AML-193 (cell line): ENCODE measurements around the gene GPD2.

Source experiments
- DNase-seq, 2 experiments: peaks; one replicate each; lab custom pipeline; 2025; lab: John Stamatoyannopoulos, UW

Gene GPD2

DNA sequence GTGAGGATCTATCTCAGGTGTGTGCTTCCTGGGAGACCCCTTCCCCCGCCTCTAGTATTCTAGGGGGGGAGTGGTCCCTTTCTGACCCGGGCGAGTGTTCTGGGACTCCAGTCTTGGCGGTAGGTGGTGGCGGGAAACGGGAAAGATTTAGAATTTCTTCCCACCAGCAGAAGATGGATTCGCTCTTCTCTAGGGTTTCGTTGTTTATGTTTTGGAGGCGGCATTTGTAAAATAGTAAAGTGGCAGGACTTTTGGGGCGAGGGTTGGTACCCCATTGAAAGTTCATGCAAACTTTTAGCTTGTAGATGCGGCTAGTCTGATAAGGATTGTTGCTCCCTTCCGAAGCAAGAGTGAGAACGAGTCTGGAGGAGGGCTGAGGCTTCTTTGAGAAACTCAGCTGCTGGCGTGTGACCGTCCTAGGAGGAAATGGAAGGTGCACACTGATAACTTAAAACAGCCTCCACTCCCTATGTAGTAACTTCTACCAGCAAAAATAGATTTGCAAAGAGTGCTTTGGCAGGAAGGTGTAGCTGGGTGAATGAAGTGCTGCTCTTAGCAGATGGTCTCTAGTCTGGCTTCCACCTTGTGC, 412 bp downstream of the GPD2 start:
- DNase-seq: no peak

DNA sequence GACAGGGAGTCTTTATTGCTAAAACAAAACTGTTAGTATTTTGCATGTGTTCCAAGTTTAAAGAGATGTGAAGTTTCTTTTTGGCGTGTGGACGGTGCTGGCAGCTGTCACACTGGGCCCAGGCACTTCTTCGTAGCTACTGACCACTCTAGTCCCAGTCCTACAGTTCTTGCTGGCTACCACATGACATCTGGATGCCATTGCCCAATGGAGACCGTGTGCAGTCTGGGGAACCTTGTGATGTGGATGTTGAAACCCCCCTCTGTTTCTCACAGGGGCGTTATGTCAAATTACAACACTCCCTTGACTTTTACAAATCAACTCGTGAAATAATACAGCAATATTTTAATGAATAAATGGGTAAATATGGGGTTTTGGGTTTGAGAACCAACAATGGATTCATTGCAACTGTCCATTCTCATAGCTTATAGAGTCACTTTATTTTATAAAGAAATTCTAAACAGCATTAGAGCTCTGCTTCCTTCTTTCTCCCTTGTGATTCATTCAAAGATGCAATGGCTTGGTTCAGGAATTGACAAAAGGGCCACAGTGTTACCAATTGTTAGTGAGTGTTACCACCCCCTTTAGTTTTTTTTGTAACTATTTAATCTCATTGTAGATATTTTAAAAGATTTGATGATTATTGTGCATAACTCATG, 1.2 kb downstream of the GPD2 start:
- DNase-seq: peak; percentile 75 to 87

- no peak for DNase-seq
Measured at GRCh38 chr2:156437931-156438410, 1.8 kb downstream of the GPD2 start.

DNA sequence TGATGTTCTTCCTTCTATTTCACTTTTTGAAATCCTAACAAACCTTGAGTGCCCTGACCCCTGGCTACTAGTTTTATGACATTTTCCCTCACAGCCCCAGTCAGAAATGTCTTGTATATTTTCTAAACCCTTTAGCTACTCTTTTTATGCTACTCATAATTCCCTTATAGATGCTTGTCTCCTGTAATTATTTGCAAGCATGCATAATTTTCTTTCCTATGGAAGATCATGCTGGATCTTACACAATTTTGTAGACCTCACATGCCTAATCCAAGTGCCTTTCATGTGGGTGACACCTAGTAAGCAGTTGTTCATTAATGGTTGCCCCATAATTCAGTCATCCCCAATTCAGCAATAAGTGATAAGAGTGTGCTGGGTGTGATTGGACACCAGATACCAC, 6.9 kb downstream of the GPD2 start:
- no peak for DNase-seq

GRCh38 chr2:156445296-156446220, 9.4 kb downstream of the GPD2 start:
- no peak for DNase-seq

DNA sequence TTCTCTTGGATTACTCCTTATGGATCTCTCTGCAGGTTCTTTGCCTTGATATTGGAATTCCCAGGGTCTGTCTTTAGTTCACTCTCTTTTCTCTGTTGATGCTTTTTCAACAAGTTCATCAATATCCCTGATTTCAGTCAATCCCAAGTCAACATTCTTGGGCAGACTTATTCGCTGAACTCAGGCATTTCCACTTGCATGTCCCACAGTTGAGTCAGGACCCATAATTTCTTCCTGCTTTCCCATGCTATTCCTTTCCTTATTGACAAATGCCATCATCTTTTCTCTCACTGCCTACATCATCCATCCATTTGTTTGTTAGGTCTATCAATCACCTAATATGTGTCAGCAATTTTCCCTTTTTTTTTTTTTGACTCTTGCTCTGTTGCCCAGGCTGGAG, 11.6 kb downstream of the GPD2 start:
- no peak for DNase-seq

DNA sequence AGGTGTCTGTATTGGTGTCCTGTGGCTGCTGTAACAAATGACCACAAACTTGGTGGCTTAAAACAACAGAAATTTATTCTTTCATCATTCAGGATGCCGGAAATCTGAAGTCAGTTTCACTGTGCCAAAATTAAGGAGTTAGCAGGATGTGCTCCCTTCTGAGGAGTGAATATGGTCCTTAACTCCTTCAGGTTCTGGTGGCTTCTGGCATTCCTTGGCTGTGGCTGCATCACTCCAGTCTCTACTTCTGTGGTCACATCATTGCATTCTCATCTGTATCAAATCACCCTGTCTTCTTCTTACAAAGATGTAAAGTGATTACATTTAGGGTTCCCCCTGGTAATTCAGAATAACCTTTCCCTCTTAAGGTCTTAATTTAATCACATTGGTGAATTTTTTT, 12.6 kb downstream of the GPD2 start:
- no peak for DNase-seq

DNA sequence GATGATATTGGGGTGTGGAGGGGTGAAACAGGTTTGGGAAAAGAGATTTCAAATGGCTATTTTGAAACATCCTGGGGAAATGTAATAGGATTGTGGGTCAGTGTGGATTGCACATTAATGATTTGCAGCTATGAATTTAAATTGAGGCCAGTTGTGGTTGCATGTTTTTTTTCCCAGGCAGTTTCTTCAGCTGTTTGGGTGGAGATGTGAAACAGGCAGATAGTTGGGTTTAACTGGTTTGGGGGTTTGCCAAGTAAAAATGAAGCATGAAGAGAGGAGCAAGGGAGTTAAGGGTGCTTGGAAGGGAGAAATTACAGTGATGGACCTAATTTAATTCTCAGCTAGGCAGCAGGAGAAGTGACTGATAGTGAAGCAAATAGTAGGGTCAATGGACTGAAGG, 16.8 kb downstream of the GPD2 start:
- no peak for DNase-seq

- DNase-seq: no peak
Measured at GRCh38 chr2:156455361-156455975, 19.3 kb downstream of the GPD2 start.

DNA sequence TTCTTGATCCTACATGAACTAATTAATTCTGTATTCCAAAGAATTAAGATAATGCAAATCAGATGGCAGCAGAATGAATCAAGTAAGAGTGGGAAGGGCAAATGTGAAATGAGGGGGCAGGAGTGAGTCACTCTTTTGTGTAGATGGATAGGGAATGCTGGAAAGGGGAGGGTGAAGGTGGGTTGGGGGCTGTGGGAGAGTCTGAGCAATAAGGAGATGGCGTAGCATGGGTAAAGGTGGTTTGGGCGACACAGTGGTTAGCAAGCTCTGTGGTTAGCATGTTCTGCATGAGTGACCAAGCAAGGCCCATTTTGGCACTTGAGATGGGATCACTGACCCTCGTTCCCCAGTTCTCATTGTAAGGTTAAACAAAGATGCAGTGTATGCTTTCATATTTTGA, 20.4 kb downstream of the GPD2 start:
- DNase-seq: no peak

GRCh38 chr2:156457523-156458517, 21.6 kb downstream of the GPD2 start:
- no peak for DNase-seq

GRCh38 chr2:156459720-156460119, 23.5 kb downstream of the GPD2 start:
- DNase-seq: no peak

DNA sequence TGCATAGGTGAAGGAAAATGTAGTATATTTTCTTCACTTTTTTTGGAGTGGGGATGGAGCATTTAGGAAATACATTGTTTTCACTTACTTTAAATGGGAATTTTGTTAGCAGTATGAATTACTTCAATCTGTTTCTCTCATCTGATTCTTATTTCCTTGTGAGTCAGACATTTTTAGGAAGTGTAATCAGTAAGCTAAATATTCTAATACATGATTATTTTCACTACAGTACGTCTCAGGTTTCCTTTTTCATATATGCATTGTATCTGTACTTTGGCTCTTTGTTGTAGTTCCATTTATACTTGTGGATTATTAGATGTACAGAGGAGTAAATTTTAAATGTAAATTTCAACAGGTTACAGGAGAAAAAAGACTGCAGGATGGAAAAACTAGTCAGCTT, 27.9 kb downstream of the GPD2 start:
- no peak for DNase-seq

GRCh38 chr2:156465573-156465972, 29.4 kb downstream of the GPD2 start:
- no peak for DNase-seq

DNA sequence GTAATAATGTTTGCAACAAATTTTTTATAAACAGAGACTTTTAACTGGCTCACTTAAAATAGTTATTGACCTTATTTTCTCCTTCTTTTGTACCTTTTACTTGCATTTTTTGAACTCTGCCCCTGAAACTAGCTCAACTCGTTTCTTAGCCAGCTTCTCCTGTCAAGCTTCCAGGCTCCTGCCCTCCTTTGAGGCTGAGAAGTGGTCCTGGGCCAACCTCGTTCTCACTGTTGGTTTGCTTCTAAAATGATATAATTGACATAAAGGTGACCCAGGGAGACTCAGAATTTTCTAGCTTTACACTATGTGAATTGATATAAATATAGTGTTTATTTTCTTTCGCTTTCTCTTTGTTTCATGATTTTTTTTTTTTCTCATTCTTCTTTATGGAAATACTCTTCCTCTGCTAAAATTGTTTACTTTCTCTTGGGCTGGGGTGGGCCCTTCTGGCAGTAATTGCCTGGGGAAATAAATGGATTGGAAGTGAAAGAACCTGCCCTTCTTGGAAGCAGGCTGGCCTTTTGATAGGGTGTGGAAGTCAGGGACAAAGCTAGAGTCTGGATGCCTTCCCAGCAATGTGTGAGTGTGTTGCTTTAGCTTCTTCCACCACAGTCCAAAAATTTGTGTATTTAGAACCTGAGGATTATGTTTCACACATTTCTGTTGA, 30.7 kb downstream of the GPD2 start:
- no peak for DNase-seq

- DNase-seq: peak; percentile 51 to 52
Measured at GRCh38 chr2:156470975-156471583, 34.9 kb downstream of the GPD2 start.

- DNase-seq: no peak
Measured at GRCh38 chr2:156471762-156472161, 35.6 kb downstream of the GPD2 start.

DNA sequence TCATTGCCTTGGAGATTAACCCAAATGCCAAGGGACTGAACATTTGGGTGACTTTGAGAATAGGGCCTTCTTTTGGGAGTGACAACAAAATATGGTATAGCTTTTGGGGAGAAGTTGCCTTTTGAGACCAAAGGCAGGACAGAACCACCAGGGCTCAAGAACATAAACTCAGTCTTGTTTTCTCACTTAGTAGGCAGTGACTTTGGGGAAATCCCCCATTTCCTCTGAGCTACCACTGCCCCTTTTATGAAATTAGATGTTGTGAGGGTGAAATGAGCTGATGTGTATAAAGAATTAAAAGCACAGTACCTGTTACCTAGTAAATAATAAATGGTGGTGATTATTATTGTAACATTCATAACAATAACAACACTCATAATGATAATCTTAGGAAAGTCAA, 36.5 kb downstream of the GPD2 start:
- DNase-seq: no peak

GRCh38 chr2:156473445-156473844, 37.3 kb downstream of the GPD2 start:
- DNase-seq: no peak

DNA sequence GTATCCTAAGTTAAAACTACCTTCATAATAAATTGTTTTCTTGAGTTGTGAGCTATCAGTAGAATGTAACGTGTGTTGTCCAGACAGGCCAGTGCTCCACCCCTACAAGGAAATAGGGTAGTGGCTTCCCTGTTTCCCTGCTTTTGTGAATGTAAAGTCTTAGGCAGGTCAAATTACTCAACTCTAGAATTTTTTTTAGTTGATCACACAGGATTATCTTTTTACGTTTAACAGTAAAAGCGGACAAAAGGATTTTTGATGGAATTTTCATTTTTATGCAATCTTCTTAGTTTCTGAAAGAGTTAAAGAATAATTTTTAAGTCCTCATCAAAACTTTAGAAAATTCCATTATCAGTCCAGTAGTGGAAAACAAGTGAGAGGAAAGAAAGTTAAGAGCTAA, 38.2 kb downstream of the GPD2 start:
- no peak for DNase-seq
